Fibroblast of lung (primary cell): ENCODE measurements around the gene SH3GL3. TPM values are rescaled to one million over a fixed set of nuclear protein-coding genes. Genes with fewer than 3 reads are reported as not detected.

ENCODE experiments used
- DNase-seq, 2 donors: peaks; one replicate each; pipeline versions ENCODE4 v3.0.0 to v3.0.0-alpha.2; 2010; ENCODE audit warnings: low read depth in 2 of 2
- H2AFZ ChIP-seq: 2 replicates; pipeline ENCODE4 v1.5.1; 2012; ENCODE audit warnings: low read length, control low read depth, inconsistent platforms
- H3K27ac ChIP-seq: 2 replicates; pipeline ENCODE4 v1.5.1; 2011; ENCODE audit warnings: low read length, control low read depth; ENCODE audit not compliant: insufficient read depth
- H3K27me3 ChIP-seq: 2 replicates; pipeline ENCODE4 v1.5.1; 2011; ENCODE audit warnings: mild to moderate bottlenecking, low read length; ENCODE audit not compliant: control insufficient read depth, insufficient read depth
- H3K36me3 ChIP-seq: 2 replicates; pipeline ENCODE4 v1.5.1; 2011; ENCODE audit warnings: low read length; ENCODE audit not compliant: control insufficient read depth, insufficient read depth
- H3K4me1 ChIP-seq: 2 replicates; pipeline ENCODE4 v1.5.1; 2011; ENCODE audit warnings: low read length; ENCODE audit not compliant: control insufficient read depth, insufficient read depth; ENCODE audit errors: extremely low read depth
- H3K4me2 ChIP-seq: 2 replicates; pipeline ENCODE4 v1.5.1; 2011; ENCODE audit warnings: low read length, control low read depth; ENCODE audit not compliant: insufficient read depth; ENCODE audit errors: extremely low read depth
- H3K4me3 ChIP-seq, 4 experiments: fragments of 200-600 bp in 1 of 4; sonication (generic) in 1 of 4; replicated peaks in 1 of 4; 2 replicates each; pipeline ENCODE4 v1.5.1; 2011 to 2016; ENCODE audit warnings: low read length in 4 of 4, low read depth in 3 of 4, mild to moderate bottlenecking in 3 of 4, control low read depth in 2 of 4, inconsistent platforms in 1 of 4, mixed read lengths in 1 of 4; ENCODE audit not compliant: insufficient read depth in 1 of 4; ENCODE audit errors: control extremely low read depth in 1 of 4
- H3K79me2 ChIP-seq: 2 replicates; pipeline ENCODE4 v1.5.1; 2012; ENCODE audit warnings: mild to moderate bottlenecking, low read length, inconsistent platforms; ENCODE audit not compliant: control insufficient read depth, insufficient read depth
- H3K9ac ChIP-seq: 2 replicates; pipeline ENCODE4 v1.5.1; 2011; ENCODE audit warnings: mild to moderate bottlenecking, low read length, control low read depth; ENCODE audit not compliant: insufficient read depth
- H3K9me3 ChIP-seq: 2 replicates; pipeline ENCODE4 v1.5.1; 2012; ENCODE audit warnings: low read depth, low read length; ENCODE audit not compliant: control insufficient read depth, insufficient read depth
- H4K20me1 ChIP-seq: 2 replicates; pipeline ENCODE4 v1.5.1; 2011; ENCODE audit warnings: low read length; ENCODE audit not compliant: control insufficient read depth, insufficient read depth; ENCODE audit errors: extremely low read depth
- EZH2 ChIP-seq: IDR thresholded peaks from 2 replicates; pipeline ENCODE4 v1.5.1; 2012; ENCODE audit warnings: low read length, control low read depth, mild to moderate bottlenecking; ENCODE audit errors: missing control alignments
- polyA plus RNA-seq, 2 donors: library from polyadenylated mRNA; depleted of rRNA in 1 of 2; stranded (reverse) in 1 of 2; unstranded in 1 of 2; fragments of >200 nt; gene quantifications; 2 replicates each; pipeline ENCODE4 v1.2.1, GENCODE V29; 2011 to 2012; ENCODE audit warnings: missing spikeins in 1 of 2
- total RNA-seq: library from RNA; depleted of rRNA; stranded (reverse); fragments of >200 nt; gene quantifications from 2 replicates; pipeline ENCODE4 v1.2.1, GENCODE V29; 2014
- TF ChIP-seq, protein P1 (sequence below), 2 donors: IDR thresholded peaks in 1 of 2; conservative IDR thresholded peaks in 1 of 2; 1 replicate in 1 of 2; 2 replicates in 1 of 2; pipeline ENCODE4 v1.5.1; 2011 to 2012; ENCODE audit warnings: low read length in 2 of 2, control low read depth in 1 of 2, inconsistent platforms in 1 of 2, low read depth in 1 of 2, mild to moderate bottlenecking in 1 of 2

Gene SH3GL3
- total and polyA plus RNA-seq, 2 donors (not counting 1 experiment from before 2014, with no cell fraction given), result under 0.01 to 0.05 TPM

DNA sequence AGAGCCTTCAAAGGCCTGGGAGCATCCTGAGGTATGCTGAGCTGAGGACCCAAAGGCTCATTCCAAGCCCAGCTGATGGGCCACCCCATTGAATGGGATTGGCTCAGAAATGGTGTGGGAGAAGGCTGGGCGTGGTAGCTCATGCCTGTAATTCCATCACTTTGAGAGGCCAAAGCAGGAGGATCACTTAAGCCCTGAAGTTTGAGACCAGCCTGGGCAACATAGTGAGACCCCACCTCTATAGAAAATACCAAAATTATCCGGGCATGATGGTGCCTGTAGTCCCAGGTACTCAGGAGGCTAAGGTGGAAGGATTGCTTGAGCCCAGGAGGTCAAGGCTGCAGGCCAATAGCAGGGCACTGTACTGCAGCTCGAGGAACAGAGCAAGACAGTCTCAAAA lies 163.0 kb downstream of the SH3GL3 start:
- no peaks in the 10 kb centered on the region for H3K4me1 ChIP-seq
- H3K4me3 ChIP-seq, result no peak overlapping the region
- H3K9me3 ChIP-seq, result no peaks in the 10 kb centered on the region
- no peaks in the 10 kb centered on the region for H4K20me1 ChIP-seq
- H3K9ac ChIP-seq, result no peak overlapping the region
- no peaks in the 10 kb centered on the region for H3K27me3 ChIP-seq
- no peak overlapping the region for H3K4me2 ChIP-seq
- H3K79me2 ChIP-seq, result no peaks in the 10 kb centered on the region
- TF ChIP-seq, protein P1, sequence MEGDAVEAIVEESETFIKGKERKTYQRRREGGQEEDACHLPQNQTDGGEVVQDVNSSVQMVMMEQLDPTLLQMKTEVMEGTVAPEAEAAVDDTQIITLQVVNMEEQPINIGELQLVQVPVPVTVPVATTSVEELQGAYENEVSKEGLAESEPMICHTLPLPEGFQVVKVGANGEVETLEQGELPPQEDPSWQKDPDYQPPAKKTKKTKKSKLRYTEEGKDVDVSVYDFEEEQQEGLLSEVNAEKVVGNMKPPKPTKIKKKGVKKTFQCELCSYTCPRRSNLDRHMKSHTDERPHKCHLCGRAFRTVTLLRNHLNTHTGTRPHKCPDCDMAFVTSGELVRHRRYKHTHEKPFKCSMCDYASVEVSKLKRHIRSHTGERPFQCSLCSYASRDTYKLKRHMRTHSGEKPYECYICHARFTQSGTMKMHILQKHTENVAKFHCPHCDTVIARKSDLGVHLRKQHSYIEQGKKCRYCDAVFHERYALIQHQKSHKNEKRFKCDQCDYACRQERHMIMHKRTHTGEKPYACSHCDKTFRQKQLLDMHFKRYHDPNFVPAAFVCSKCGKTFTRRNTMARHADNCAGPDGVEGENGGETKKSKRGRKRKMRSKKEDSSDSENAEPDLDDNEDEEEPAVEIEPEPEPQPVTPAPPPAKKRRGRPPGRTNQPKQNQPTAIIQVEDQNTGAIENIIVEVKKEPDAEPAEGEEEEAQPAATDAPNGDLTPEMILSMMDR (conservative IDR thresholded peaks at IDR 0.05 in 1 of 2, IDR thresholded peaks at IDR 0.05 in 1 of 2; ENCODE audit: low read depth in 1 of 2, low read length in 2 of 2), result no peak
- no peak for TF ChIP-seq EZH2
- DNase-seq, result no peak
- H2AFZ ChIP-seq, result no peak overlapping the region
- H3K36me3 ChIP-seq, result no peaks in the 10 kb centered on the region
- no peak overlapping the region for H3K27ac ChIP-seq

DNA sequence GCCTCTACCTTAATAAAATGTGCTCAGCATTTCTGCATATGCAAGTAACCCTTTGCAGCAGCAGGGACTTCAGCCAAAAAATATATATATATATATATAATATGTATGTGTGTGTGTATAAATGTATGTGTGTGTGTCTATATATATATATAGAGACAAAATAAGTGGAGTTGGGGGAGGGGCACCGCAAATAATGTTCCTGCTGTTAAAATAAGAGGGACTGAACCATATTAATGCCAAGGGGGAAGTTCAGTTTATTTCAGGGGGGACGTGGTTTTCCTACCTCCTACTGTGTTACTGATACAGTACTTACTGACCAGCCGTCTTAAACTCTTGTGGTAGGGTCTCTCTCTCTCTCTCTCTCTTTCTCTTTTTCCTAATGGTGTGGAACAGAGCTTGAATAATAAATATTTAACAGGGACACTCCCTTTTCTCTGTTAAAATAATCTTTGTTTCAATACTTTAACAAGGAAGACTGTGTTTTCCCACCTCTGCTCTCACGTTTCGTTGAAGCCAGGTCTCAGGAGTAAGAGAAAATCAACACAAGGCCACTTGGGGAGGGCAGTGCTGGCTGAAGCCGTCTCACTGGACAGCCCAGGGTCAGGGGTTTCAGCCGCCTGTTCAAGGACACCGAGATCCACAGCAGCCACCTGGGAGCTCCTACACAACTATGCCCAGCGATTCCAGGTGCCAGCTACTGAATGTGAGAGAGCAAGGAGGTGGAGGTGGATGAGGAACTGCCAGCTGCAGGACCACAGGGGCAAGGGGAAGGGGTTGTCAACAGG lies 164.0 kb downstream of the SH3GL3 start:
- H3K4me2 ChIP-seq, result no peak overlapping the region
- H3K9me3 ChIP-seq, result no peaks in the 10 kb centered on the region
- no peaks in the 10 kb centered on the region for H3K79me2 ChIP-seq
- H3K36me3 ChIP-seq, result no peaks in the 10 kb centered on the region
- no peak overlapping the region for H3K9ac ChIP-seq
- no peak overlapping the region for H2AFZ ChIP-seq
- no peak for TF ChIP-seq EZH2
- TF ChIP-seq, protein P1 (conservative IDR thresholded peaks at IDR 0.05 in 1 of 2, IDR thresholded peaks at IDR 0.05 in 1 of 2; ENCODE audit: low read depth in 1 of 2, low read length in 2 of 2), result no peak
- H3K27ac ChIP-seq, result no peak overlapping the region
- H3K4me1 ChIP-seq, result no peaks in the 10 kb centered on the region
- H3K27me3 ChIP-seq, result no peaks in the 10 kb centered on the region
- H4K20me1 ChIP-seq, result no peaks in the 10 kb centered on the region
- no peak overlapping the region for H3K4me3 ChIP-seq
- DNase-seq, result no peak

DNA sequence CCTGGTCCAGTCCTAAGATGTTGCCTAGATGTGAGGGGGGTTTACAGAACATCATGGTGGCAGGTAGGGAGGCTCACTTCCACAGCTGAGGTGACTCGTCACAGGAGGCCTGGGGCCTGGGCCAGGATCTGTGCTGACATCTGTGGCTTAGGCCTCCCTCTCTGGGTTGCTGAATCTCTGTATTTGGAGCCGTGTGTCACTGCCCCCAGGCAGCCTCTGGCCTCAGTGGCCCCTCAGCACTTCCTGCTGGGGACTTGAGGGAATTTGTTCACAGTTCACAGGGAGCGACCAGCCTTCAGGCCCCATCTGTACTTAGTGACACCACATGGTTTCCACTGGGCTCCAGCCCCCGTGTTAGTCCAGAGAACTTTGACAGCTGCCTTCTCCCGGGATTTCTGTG lies 165.1 kb downstream of the SH3GL3 start:
- Histone ChIP-seq H3K79me2 (no peaks in the 10 kb centered on the region), H4K20me1 (no peaks in the 10 kb centered on the region), H3K36me3 (no peaks in the 10 kb centered on the region), H3K9ac (no peak overlapping the region), H3K27ac (no peak overlapping the region), H3K4me3 (no peak overlapping the region), H3K4me2 (no peak overlapping the region), H2AFZ (no peak overlapping the region), H3K9me3 (no peaks in the 10 kb centered on the region), H3K4me1 (no peaks in the 10 kb centered on the region), H3K27me3 (no peaks in the 10 kb centered on the region)
- TF ChIP-seq EZH2, result no peak
- TF ChIP-seq, protein P1 (conservative IDR thresholded peaks at IDR 0.05 in 1 of 2, IDR thresholded peaks at IDR 0.05 in 1 of 2; ENCODE audit: low read depth in 1 of 2, low read length in 2 of 2), result no peak
- DNase-seq, result no peak
